ENCODE measurements around the gene PPM1H. TPM values are rescaled to one million over a fixed set of nuclear protein-coding genes. Genes with fewer than 3 reads are reported as not detected.

The PPM1H gene
- total RNA-seq, 4 donors from 2014 or later: 1.7 to 7.4 (median 3.4) TPM

DNA sequence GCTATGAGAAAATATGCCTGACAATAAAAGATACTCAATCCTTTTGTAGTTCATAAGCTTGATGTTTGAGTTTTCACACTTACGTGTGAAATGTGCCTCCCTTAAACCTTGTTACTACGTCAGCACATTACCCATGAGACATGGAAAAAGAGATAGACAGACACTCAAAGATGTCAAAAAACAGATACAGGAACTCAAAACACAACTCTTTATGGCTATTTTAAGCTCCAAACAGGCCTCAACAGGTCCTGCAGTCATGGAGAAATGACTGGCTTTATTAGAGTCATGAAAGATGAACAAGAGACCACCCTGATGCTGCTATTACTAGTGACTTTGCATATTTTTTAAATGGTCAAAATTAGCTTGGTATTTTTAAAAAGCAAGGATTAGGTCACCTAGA, 283.8 kb downstream of the PPM1H start:
- TF ChIP-seq POLR2A (IDR thresholded peaks at IDR 0.05): no peak
- TF ChIP-seq, protein P1, sequence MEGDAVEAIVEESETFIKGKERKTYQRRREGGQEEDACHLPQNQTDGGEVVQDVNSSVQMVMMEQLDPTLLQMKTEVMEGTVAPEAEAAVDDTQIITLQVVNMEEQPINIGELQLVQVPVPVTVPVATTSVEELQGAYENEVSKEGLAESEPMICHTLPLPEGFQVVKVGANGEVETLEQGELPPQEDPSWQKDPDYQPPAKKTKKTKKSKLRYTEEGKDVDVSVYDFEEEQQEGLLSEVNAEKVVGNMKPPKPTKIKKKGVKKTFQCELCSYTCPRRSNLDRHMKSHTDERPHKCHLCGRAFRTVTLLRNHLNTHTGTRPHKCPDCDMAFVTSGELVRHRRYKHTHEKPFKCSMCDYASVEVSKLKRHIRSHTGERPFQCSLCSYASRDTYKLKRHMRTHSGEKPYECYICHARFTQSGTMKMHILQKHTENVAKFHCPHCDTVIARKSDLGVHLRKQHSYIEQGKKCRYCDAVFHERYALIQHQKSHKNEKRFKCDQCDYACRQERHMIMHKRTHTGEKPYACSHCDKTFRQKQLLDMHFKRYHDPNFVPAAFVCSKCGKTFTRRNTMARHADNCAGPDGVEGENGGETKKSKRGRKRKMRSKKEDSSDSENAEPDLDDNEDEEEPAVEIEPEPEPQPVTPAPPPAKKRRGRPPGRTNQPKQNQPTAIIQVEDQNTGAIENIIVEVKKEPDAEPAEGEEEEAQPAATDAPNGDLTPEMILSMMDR (IDR thresholded peaks at IDR 0.05): no peak
- Histone ChIP-seq H3K36me3 (no peaks in the 10 kb centered on the region), H3K4me1 (no peaks in the 10 kb centered on the region), H3K4me3 (no peak overlapping the region), H3K27me3 (no peaks in the 10 kb centered on the region), H3K27ac (no peak overlapping the region), H3K9me3 (no peaks in the 10 kb centered on the region)
- no peak for DNase-seq

DNA sequence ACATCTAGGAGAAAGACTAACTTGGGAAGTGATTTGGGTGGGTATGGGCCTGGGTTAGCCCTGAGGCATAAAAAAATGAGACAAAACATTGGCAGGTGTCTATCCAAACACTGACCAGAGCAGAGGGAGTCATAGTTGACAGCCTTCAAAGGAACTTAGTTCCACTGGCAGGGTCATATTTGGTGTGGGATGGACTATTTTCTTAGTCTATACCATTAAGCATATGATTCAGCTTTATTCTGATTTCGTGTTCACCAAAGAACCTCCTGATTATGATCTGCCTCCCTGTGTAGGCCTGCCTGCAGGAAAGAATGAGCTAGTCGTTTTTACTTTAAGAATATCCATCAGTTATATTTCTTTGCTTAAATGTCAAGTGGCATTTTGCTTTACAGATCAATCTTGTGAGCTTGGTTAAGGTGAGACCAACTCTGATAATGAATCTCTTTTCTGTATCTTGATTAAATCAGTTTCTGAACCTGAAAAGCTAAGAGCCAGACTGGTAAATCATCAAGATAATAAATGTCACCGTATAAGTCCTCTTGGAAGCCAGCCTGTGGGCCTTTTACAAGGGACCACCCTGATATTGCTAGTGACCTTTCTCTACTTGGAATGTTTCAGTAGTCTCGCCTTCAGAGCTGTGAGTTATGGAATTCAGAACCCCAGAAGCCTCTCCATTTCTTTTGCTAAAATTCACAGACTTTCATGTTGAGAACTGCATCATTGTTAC, 285.4 kb downstream of the PPM1H start:
- H3K27me3 ChIP-seq: no peaks in the 10 kb centered on the region
- no peaks in the 10 kb centered on the region for H3K4me1 ChIP-seq
- no peak overlapping the region for H3K4me3 ChIP-seq
- no peak overlapping the region for H3K27ac ChIP-seq
- no peaks in the 10 kb centered on the region for H3K36me3 ChIP-seq
- no peak for TF ChIP-seq POLR2A (IDR thresholded peaks at IDR 0.05)
- TF ChIP-seq, protein P1 (IDR thresholded peaks at IDR 0.05): no peak
- no peak for DNase-seq
- no peaks in the 10 kb centered on the region for H3K9me3 ChIP-seq

DNA sequence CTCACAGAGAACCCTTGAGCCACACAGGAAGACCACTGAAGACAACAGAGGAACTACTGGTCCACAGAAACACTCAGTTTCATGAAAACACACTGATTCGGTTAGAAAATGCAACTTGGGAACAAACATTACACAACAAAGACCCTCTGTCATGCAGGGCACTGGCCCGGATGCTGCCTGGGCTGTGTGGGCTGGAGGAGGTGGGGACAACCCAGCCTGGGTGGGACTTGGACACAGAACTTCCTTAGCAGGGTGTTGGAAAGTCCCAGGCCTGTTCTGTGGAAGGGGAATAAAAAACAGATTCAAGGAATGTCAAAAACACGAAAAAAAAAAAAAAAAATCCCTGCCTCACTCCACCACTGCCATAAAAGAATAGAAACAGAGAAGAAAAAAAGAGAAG, 287.4 kb downstream of the PPM1H start:
- no peaks in the 10 kb centered on the region for H3K9me3 ChIP-seq
- no peaks in the 10 kb centered on the region for H3K36me3 ChIP-seq
- DNase-seq: no peak
- no peak overlapping the region for H3K4me3 ChIP-seq
- H3K4me1 ChIP-seq: no peaks in the 10 kb centered on the region
- TF ChIP-seq POLR2A (IDR thresholded peaks at IDR 0.05): no peak
- TF ChIP-seq, protein P1 (IDR thresholded peaks at IDR 0.05): no peak
- H3K27ac ChIP-seq: no peak overlapping the region
- no peaks in the 10 kb centered on the region for H3K27me3 ChIP-seq

DNA sequence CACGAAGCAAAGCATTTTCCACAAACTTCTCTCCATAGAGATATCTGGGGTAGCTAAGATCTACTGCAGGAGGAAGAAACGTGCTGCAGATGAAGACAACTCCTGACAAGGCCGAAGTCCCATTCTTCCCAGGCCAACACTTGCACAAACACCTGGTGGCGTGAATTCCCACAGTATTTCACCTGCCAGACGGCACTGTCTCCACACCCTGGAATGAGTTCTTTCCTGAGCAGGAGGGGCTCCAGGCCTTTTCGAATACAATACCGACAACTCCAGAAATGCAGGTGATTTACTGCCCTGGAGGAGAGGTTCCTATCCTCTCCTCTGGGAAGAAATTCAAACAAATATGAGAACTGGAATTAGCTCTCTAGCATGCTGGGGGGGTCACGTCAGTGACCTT, 288.4 kb downstream of the PPM1H start:
- Histone ChIP-seq H3K4me1 (no peaks in the 10 kb centered on the region), H3K27me3 (no peaks in the 10 kb centered on the region), H3K9me3 (no peaks in the 10 kb centered on the region), H3K27ac (no peak overlapping the region), H3K36me3 (no peaks in the 10 kb centered on the region), H3K4me3 (no peak overlapping the region)
- no peak for DNase-seq
- no peak for TF ChIP-seq POLR2A (IDR thresholded peaks at IDR 0.05)
- TF ChIP-seq, protein P1 (IDR thresholded peaks at IDR 0.05): no peak

DNA sequence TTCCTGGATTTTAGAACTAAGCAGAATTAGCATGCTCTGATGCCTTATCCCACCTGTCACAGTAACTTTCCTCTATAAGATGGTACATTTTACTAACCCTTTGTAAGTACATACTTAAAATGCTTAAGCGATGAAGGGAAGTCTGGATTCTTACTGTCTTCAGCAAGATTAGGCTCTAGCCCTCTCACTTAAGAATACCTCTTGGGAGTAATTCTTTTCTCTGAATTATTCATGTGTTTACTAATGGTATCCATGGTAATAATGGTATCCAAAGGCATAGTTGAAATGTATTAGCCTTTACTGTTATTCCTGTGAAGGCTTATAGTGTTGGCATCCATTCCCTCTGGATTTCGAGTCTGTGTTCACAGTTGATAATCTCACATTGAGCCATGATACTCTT, 291.5 kb downstream of the PPM1H start:
- no peak for DNase-seq
- H3K9me3 ChIP-seq: no peaks in the 10 kb centered on the region
- no peaks in the 10 kb centered on the region for H3K36me3 ChIP-seq
- H3K27me3 ChIP-seq: no peaks in the 10 kb centered on the region
- H3K4me1 ChIP-seq: no peaks in the 10 kb centered on the region
- TF ChIP-seq, protein P1 (IDR thresholded peaks at IDR 0.05): no peak
- TF ChIP-seq POLR2A (IDR thresholded peaks at IDR 0.05): no peak
- H3K27ac ChIP-seq: no peak overlapping the region
- no peak overlapping the region for H3K4me3 ChIP-seq
